OCI-LY1 (cell line): ENCODE results near the gene EIPR1.

Source experiments
- EZH2 ChIP-seq: fragments of 200-600 bp; sonication (generic), shearing (Covaris generic); IDR thresholded peaks from 2 replicates; pipeline ENCODE4 v1.8.0; 2017; ENCODE audit warnings: borderline replicate concordance, mixed run types, mild to moderate bottlenecking, antibody characterized with exemption, low read length, moderate library complexity, mixed read lengths
- TF ChIP-seq, protein P1 (sequence below): fragments of 200-600 bp; sonication (generic), shearing (Covaris generic); IDR thresholded peaks from 2 replicates; pipeline ENCODE4 v1.5.1; 2017; ENCODE audit warnings: mild to moderate bottlenecking, antibody characterized with exemption, low read length, moderate library complexity, mixed read lengths

DNA sequence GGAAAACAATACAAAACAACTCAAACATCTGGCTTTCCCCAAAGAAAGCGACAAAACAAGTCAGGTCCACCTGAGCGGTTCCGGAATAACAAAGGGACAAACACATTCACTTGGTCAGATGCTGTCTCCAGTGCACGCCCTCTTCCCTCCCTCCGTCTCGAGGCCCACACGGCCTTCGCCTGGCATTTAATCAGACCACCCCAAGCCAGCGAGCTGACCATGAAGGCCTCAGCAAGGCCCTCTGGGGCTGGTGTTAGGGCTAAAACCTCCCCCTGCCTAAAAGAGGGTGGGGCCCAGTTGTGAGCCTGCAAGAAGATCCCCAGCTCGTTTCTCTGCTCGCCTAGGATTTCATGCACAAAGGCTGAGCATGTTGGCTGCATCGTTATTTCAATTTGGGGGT is 180.3 kb downstream of the EIPR1 start:
- no peak for TF ChIP-seq EZH2
- TF ChIP-seq, protein P1, sequence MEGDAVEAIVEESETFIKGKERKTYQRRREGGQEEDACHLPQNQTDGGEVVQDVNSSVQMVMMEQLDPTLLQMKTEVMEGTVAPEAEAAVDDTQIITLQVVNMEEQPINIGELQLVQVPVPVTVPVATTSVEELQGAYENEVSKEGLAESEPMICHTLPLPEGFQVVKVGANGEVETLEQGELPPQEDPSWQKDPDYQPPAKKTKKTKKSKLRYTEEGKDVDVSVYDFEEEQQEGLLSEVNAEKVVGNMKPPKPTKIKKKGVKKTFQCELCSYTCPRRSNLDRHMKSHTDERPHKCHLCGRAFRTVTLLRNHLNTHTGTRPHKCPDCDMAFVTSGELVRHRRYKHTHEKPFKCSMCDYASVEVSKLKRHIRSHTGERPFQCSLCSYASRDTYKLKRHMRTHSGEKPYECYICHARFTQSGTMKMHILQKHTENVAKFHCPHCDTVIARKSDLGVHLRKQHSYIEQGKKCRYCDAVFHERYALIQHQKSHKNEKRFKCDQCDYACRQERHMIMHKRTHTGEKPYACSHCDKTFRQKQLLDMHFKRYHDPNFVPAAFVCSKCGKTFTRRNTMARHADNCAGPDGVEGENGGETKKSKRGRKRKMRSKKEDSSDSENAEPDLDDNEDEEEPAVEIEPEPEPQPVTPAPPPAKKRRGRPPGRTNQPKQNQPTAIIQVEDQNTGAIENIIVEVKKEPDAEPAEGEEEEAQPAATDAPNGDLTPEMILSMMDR = no peak
